ENCODE data around the gene SF3A2.
"Not testable (repeated sequence)": the region's sequence is repeated elsewhere in the genome, so short reads cannot be mapped to it uniquely, and the experiment has no call there.

SF3A2 gene, protein sequence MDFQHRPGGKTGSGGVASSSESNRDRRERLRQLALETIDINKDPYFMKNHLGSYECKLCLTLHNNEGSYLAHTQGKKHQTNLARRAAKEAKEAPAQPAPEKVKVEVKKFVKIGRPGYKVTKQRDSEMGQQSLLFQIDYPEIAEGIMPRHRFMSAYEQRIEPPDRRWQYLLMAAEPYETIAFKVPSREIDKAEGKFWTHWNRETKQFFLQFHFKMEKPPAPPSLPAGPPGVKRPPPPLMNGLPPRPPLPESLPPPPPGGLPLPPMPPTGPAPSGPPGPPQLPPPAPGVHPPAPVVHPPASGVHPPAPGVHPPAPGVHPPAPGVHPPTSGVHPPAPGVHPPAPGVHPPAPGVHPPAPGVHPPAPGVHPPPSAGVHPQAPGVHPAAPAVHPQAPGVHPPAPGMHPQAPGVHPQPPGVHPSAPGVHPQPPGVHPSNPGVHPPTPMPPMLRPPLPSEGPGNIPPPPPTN

DNA sequence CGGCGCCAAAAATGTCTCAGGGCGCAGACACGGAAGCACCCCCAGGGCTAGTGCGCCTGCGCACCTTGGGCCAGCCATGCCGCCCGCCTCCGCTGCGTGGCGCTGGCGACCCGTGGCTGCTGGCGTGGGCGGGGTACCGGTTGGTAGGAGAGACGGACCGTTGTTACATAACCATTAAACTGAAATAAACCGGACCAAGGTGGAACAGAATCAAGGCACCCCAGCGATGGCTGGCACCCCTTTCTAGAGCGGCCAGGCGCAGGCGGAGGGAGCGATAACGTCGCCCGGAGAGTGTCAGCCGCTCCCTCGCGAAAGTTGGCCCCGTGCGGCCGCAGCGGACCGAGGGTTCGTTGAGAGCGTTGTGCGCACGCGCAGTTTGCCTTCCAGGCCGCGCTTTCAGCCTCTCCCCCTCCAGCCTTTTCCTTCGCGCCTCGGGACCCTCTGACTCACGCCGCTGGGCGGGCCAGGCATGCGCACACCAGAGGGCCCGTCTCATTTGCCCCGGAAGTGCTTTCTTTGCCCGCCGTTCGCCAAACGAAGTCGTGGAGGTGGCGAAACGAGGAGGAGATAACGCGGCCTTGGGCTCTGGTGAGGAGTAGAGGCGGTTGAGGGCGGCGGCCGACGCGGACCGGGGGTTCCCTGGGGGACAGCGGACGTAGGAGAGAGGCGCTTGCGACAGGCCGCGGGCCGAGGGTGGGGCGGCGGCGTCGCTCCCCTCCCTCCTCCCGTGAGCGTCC, at the start of gene SF3A2, which contains the start of gene PLEKHJ1:
Gene SF3A2, plus strand, starts transcription at position 511 of the 737 bp plus-strand sequence. CDS start 6,595 bp downstream, outside the sequence.
Gene PLEKHJ1, minus strand, starts transcription at position 16 of the 737 bp plus-strand sequence. CDS start 81 bp downstream, outside the sequence.
- DNase-seq (ENCODE audit: low read depth) = peak; percentile 92

DNA sequence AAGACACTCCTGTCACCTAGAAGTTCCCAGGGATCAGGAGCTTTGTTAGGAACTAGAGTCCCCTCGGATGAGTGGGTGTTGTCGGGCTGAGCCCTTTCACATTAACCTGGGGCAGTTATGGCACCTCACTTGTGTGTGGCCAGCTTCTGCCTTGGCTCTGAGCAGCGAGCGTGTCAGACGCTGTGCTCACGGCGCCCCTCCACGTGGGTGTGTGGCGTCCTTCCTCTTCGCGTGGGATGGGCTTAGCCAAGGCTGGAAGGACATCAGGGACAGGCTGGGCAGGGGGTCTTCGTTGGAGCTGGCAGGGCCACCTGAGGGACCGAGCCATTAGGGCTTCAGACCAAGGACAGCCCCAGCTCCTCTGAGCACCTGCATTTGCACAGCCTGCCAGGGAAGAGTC, 49.5 kb upstream of the SF3A2 start:
- DNase-seq (ENCODE audit: low read depth) = no peak

DNA sequence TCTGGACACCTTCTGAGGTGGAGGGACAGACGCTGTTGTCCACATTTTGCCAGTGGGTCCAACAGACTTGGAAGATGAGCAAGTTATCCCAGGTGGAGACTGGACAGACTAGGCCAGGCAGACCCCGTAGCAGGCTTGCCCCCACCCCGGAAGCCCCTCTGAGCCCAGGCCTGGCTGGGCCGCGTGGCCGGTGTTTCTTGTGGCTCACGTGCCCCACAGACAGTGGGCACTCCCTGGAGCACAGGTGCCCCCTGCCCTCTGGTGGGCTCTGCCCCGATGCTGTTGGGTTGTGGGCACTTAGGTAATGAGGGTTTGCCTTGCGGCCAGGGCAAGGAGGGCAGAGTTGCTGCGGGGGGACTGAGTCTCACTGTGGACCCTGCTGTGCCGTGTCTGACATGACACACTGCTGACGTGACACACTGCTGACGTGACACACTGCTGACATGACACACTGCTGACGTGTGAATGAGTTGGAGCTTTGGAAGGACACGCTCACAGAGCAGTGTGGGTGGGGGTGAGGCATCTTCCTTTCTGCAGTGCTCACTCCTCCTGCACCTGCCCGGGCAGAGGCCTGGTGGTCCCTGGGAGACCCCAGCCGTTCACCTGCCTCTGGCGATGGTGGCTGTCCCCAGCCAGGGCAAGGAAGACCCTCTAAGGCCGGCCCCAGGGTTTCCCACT, 47.8 kb upstream of the SF3A2 start:
- DNase-seq (ENCODE audit: low read depth) = no peak

DNA sequence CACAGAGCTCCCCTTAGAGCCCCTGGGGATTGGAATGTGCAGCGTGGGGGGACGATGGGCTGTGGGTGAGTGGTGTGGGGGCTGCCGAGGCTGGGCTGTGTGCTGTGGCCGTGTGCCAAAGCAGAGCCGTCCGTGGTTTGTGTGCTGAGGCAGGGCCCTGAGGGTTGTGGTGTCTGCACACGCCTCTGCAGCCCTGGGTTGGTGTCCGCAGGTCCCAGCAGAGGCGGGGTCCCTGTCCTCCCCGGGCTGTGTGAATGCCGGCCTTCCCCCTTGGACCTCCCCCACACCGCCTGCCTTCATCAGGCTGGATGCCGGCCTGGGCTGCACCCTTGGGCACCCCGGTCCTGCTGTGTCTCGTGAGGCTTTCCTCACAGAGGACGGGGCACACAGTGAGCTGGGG, 46.7 kb upstream of the SF3A2 start:
- no peak for DNase-seq (ENCODE audit: low read depth)

DNA sequence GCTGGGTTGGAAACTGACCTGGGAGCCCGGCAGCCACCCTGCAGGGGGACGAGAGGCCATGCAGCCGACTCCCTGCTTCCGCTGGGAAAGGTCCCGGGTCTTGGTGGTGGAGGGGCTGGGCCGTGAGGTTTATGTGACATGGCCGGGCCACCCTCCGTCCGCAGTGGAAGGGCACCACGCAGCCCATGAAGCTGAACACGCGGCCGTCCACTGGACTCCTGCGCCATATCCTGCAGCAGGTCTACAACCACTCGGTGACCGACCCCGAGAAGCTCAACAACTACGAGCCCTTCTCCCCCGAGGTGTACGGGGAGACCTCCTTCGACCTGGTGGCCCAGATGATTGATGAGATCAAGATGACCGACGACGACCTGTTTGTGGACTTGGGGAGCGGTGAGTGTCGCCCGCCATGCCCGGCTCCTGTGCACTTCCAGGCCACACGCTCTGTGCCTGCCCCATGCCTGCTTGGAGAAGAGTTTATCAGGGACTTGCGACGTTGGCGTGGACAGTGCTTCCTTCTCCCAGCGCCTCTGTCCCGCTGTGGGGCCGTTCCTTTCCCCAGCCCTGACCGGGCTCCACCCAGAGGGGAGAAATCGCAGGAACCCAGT, 45.7 kb upstream of the SF3A2 start:
- no peak for DNase-seq (ENCODE audit: low read depth)

DNA sequence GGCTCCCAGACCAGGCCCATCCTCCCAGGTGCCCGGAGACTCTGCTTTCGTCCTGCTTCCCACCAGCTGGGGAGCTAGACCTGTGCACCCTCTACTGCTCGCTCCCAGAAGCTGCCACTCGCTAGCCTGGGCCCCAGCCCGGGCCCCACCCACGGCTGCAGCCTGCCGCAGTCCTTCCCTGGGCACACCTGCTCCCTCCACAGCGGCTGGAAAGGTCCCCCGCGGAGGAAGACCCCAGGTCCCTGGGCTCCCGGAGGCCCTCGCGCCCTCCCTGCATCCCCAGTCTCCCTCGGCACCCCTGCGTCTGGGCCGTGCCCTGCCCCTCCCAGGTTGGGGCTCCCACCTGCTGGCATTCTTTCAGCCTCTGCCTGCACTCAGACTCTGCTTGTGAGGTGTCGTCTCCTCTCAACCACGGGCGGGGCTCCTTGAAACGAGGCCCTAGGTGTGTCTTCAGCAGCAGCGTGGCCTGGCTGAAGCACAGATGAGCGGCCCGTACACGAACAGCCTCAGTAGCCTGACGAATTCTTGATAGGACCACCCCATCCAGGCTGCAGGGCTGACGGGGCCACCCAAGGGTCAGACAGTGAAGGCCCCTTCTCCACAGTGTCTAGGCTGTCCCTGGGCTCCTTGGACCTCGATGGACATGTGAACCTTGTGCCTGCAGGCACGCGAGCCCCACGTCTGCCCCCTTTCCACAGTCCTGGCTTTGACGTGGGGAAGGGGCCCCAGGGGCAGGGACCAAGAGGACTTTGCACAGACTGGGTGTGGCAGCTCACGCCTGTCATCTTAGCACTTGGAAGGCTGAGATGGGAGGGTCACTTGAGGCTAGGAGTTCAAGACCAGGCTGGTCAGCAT, 44.9 kb upstream of the SF3A2 start:
- no peak for DNase-seq (ENCODE audit: low read depth)

DNA sequence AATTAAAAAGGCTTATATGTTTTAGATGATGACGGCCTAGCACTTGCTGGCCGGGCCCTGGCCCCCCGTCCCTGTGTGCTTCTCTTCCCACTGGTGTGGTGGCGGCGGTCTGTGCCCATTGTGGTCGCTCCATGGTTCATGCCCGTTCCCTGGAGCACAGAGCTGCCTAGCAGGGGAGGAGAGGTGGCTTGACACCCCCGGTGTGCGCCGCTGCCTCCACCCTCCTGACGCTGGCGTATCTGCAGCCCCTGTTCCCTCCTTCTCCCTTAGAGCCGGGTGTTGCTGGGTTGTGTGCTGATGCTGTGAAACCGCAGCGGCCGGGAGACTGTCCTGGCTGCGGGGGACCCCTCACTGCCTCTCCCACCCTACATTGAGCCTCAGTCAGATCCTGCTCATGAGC, 43.8 kb upstream of the SF3A2 start:
- DNase-seq (ENCODE audit: low read depth) = no peak

DNA sequence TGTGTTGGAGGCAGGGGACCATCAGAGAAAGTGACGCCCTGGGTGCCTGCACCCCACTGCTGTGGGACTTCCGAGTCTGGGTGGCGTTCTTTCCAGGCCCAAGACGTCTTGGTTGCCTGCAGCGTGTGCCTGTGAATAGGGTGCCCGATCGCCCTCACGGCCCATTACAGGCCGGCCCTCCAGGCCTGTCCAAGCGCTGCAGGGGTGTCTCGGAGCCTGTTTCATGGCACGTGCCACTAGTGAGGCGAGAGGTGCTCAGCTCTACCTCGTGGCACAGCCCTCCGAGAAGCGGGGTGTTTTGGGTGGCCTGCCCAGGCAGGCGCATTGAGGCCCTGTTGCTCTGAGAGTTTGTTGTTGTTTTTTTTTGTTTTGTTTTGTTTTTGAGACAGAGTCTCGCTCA, 42.8 kb upstream of the SF3A2 start:
- no peak for DNase-seq (ENCODE audit: low read depth)

DNA sequence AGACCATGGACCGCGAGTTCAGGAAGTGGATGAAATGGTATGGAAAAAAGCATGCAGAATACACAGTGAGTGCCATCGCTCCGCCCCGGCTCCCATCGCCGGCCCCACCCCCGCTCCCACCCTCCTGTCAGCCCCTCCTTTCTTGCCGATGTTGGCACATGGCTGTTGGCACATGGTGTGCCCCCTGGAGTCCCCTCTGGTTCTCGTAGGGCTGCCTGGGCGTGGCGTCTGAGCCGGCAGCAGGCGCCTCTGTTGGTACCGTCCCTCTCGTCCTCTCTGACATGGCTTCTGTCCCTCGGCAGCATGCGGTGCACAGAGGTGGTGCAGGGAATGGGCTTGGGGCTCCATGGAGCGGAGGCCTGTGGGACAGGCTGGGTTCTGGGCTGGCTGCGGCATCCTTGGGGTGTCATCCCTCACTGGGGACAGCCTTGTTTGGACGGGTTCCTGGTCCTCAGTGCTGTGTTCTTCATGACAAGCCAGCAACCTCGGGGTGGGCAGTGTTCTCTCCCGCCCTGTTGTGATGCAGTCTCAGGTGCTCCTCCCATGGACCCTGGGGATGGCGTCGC, 42.0 kb upstream of the SF3A2 start:
- DNase-seq (ENCODE audit: low read depth) = no peak

DNA sequence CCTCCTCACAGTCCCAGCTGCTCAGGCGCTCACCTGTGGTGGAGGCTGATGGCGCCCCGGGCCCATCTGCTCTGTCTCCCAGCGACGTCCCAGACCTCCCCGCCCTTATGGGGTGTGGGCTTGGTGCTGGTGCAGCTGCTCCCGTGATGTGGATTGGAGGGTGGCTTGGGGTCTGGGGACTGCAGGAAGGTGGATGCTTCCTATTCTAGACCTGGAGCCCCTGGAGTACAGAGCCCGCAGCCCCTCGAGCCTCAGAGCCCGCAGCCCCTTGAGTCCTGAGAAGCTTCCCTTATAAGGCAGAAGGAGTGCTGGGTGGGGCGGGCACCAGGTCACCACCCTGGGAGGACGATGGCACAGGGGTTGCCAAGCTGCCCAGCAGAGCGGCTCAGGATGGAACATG, 41.3 kb upstream of the SF3A2 start:
- DNase-seq (ENCODE audit: low read depth) = no peak

DNA sequence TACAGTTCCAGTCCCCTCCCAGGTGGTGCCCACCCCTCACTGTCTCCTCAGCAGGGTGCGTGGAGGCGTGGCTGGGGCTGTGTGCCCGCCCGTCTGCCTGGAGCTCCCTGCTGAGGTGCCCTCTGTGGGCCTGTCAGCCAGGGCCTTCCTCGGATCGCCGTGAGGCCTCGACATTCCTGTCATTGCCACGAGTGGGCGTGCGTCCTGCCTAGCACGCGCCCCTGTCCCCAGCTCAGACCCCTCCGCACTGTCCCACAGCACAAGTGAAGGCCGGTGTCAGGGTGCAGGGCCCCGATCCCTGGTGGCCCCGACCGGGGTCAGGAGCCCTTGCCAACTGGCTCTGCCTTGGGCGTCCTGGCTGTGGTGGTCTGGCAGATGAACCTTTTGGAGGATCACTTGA, 40.7 kb upstream of the SF3A2 start:
- DNase-seq (ENCODE audit: low read depth) = no peak

DNA sequence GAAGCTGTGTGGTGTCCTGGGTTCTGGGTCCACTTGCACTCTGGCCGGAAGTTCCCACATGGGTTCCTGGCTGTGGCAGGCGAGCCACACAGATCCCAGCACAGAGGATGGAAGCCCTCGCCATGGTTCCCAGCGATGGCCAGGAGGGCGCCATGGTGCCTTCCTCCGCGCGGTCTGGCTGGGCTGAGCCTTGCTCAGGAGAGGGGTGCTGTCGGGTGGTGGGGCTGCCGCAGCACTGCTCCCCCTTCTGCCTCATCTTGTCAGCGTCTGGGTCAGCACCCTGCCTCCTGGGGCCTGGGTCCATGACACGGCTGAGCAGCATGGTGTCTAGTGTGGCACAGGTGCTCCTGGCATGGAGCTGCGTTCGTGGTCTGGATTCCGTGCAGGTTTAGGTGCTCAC, 39.4 kb upstream of the SF3A2 start:
- DNase-seq (ENCODE audit: low read depth) = no peak

DNA sequence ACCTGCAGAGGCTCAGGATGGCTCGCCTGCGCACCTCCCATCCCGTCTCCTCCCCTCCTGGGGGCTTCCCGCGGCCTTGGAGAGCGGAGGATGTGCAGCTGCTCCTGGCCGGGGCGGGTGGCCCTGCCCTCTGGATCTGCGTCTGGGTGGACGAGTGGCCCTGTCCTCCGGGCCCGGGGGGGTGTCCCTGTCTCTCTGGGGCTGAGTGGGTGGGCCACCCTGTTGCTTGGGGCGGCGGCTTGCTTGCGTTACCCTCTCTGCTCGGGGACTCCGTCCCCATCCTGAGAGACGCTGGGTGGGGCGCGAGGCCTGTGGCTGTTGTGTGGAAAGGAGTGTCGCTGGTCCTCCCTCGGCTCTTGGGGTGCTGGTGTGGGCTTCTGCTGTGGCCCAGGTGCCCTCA, 38.3 kb upstream of the SF3A2 start:
- DNase-seq (ENCODE audit: low read depth) = no peak

DNA sequence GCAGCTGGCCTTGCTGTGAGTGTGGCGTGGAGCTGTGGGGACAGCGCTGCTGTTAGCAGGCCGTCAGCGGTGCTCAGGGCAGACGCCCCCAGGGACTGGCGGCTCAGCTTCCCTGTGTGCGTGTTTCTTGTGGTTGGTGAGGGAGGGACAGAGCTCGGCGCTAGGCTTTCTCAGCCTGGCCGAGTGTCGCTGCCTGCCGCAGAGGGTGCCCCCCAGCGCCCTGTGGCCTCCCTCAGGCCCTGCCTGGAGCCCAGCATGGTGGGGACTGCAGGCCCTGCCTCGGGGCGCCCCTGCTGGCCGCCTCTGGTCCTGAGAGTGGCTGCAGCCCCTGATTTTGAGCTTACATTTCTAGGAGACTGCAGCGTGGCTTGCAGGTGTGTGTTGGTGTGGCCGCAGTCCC, 37.4 kb upstream of the SF3A2 start:
- no peak for DNase-seq (ENCODE audit: low read depth)

DNA sequence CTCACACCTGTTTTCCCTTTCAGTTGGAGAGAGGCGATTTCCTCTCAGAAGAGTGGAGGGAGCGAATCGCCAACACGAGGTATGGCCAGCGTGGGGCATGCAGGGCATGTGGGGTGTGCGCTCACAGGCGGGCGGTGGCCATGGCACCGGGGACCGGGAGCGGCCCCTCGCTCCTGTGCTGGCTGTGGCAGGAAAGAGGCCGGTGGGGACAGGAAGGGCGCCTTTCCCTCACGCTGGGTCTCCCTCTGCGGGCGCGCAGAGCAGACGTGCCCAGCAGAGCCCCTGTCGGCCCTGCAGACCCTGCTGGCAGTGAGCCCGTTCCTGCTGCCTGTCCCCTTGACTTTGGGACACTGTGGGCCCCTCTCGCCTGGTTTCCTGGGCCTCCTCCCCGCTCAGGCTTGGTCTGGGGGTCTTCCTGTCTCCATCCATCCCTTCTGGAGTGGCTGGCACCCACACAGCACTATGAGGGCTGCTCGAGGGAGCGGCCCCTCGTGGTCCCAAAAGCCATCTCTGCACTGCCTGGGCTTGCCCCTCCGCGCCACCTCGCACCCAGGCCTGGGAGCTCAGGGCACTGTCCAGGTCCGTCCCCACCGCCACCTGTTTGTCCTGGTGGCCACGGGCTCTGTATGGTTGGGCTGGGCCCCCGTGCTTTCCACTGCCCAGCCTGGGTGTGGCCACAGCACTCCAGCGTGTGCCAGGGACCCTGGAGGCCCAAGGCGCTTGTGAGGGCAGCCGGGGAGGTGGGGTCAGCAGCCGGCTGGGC, 36.6 kb upstream of the SF3A2 start:
- DNase-seq (ENCODE audit: low read depth) = no peak

DNA sequence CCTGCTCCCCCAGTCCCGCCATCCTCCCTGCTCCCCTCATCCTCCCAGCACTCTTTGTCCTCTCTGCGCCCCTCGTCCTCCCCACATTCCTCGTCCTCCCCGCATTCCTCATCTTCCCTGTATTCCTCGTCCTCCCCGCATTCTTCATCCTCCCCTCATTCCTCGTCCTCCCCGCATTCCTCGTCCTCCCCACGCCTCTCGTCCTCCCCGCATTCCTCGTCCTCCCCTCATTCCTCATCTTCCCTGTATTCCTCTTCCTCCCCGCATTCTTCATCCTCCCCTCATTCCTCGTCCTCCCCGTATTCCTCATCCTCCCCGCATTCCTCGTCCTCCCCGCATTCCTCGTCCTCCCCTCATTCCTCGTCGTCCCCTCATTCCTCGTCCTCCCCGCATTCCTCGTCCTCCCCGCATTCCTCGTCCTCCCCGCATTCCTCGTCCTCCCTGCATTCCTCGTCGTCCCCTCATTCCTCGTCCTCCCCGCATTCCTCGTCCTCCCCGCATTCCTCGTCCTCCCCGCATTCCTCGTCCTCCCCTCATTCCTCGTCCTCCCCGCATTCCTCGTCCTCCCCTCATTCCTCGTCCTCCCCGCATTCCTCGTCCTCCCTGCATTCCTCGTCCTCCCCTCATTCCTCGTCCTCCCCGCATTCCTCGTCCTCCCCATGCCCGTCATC, 35.9 kb upstream of the SF3A2 start:
- DNase-seq (ENCODE audit: low read depth) = not testable (repeated sequence)

DNA sequence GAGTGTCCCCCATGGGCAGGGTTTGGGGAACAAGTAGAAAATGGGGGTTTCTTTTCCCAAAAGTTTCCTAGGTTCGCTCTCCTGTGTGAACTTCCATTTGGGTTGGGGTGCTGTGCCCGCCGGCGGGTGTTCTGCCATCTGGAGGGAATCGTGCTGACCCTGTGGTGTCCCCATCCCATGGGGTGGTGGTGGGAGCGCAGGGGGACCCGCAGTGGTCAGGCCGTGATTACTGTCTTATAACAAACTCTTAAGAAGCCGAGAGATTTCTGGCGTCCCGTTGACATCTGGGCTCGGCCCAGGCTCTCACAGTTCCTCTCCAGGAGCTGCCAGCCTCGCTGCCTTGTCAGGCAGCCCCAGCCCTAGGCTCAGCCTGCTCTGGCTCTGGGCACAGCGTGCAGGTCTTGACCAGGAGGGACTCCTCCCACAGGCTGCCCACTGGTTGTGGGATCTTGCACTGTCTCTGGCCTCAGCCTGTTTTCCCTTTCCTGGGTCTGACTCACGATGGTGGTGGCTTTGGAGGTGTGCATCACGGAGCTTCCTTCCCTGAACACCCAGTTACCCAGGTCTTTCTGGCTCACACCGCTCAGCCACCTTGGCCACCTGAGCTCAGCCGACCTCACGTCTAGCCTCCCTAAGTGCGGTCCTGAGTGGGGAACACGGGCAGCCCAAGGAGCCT, 35.0 kb upstream of the SF3A2 start:
- no peak for DNase-seq (ENCODE audit: low read depth)

DNA sequence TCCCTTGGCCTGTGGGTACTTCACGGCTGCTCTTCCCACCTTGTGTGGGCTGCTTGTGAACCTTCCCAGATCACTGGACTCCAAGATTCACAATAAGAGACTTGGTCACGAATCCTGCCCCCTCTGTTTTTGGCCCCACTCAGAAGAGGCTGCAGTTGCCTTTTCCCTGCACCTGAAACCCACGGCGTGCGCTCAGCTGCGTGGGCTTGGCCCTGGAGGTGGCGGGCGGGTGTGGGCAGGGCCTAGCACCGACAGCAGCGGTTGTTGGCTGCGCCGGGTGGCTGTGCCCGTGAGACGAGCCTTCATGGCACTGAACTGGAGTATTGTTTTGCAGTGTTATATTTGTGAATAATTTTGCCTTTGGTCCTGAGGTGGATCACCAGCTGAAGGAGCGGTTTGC, 34.3 kb upstream of the SF3A2 start:
- no peak for DNase-seq (ENCODE audit: low read depth)

DNA sequence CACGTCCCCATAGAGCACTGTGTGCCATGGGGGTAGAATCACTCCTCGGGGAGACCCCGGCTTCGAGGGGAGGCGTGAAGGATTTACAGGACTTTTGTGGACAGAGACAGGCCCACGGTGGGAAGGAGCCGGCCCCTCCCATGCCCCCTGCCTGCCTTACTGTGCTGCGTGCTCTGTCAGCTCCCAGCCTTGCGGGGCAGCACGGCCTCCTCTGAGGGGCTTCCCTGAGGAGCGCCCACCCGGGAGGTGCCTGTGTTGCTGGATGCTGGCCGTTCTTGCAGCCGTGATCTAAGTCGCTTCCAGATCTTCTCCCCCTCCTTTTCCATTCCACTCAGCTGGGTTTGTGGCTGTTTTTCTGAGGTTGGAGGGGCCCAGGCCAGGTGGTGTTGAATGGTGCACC, 29.6 kb upstream of the SF3A2 start:
- DNase-seq (ENCODE audit: low read depth) = no peak
